H7 (cell line): ENCODE results near the gene HYAL3. TPM values are rescaled to one million over a fixed set of nuclear protein-coding genes. Genes with fewer than 3 reads are reported as not detected.

ENCODE experiments used
- DNase-seq: peaks from one replicate; pipeline ENCODE4 v3.0.0; 2012
- H3K27me3 ChIP-seq: 2 replicates; pipeline ENCODE4 v1.6.0; 2011; ENCODE audit warnings: mild to moderate bottlenecking, low read length; ENCODE audit not compliant: control insufficient read depth, insufficient read depth
- H3K36me3 ChIP-seq: replicated peaks from 2 replicates; pipeline ENCODE4 v1.5.1; 2011; ENCODE audit warnings: low read length; ENCODE audit not compliant: control insufficient read depth, insufficient read depth
- H3K4me3 ChIP-seq: 2 replicates; pipeline ENCODE4 v1.5.1; 2011; ENCODE audit warnings: low read depth, mild to moderate bottlenecking, control low read depth, low read length, moderate library complexity; ENCODE audit not compliant: insufficient read depth
- total RNA-seq: library from RNA; depleted of rRNA; stranded (reverse); fragments of >200 nt; shearing (Covaris generic); gene quantifications from 2 replicates; pipeline ENCODE4 v1.2.3, GENCODE V29; 2014

The HYAL3 gene
- total RNA-seq, 1 experiment from 2014 or later, result 5.7 TPM

DNA sequence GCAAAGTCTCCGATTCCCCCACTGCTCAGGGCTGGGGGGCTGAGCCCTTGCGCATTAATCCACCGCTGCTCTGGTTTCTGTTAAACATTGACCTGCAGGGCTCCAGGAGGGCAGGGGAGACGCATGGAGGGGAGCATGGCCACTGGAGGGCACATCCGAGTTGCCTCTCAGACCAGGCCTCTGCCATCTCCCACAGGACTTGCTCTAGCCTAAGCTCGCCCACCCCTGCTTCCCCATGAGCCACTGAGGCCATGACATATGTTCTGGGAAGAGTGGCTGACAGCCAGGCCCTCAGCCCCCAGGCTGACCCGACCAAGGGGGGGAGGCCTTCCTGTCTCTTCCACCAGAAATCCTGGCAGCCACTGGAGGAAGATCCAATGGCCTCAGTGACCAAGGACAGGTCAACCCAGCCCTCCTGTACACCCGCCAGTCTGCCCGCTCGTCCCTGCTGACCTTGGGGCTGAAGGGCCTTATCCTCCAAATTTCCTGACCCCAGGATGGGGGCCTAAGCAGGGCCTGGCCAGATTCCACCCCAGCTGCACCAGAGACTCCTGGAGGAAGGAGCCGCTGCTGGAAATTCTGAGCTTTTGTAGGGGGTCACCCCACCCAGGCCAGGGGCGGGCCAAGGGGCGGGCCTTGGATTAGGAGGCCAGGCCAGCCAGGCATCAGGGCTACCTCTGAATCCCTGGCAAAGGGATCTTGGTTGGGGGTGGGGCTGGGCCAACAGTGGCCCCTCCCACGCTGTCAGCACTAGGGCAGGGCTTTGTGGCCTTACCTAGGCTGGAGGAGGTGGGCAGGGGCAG is 4.0 kb upstream of the HYAL3 start, which contains the start of gene HYAL1:
TSS of gene HYAL1 (minus strand) at position 562 of the 803 bp plus-strand sequence. CDS start 618 bp downstream, outside the sequence.
- Histone ChIP-seq H3K4me3 (peak within 1 kb of the TSS; percentile 10; the same call in 1 of the 2 replicates), H3K36me3 (no peaks in the 10 kb centered on the region), H3K27me3 (no peaks in the 10 kb centered on the region)
- peak; percentile 98 for DNase-seq

DNA sequence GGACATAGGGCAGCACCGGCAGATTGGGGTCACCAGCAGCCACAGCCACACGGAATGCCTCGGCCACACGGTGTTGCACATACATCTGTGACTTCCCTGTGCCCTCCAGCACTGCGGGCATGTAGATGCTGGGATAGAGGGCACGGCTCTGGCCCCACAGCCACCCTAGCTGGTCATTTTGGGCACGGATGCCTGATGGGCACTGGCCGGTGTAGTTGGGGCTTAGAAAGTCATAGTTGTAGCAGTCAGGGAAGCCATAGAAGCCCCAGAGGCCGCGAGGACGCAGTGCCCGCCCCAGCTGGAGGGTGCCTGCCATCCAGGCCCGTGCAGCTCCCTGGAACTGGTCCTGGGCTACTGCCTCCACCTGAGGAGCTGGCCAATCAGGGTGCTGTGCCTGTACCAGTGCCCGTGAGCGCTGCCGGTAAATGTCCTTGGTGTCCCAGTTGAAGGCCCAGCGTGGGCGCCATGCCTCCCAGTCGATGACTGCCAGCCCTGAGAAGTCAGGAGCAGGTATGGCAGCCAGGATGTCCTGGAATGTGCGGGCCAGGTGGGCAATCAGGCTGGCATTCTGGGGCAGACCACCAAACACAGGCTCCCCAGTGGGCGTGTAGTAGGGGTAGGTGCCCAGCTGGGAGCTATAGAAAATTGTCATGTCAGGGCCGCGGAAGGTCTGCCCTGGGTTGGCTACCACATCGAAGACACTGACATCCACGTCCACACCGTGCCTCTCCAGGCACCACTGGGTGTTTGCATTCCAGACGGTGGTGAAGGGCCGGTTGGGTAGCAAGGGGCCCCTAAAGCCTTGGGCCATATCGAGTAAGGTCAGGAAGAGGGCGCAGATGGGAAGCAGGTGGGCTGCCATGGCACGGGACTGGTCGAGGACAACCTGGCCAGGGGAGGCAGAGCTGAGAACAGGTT is 3.1 kb upstream of the HYAL3 start:
- Histone ChIP-seq H3K4me3 (no peak overlapping the region), H3K36me3 (no peaks in the 10 kb centered on the region), H3K27me3 (no peaks in the 10 kb centered on the region)
- DNase-seq, result no peak

DNA sequence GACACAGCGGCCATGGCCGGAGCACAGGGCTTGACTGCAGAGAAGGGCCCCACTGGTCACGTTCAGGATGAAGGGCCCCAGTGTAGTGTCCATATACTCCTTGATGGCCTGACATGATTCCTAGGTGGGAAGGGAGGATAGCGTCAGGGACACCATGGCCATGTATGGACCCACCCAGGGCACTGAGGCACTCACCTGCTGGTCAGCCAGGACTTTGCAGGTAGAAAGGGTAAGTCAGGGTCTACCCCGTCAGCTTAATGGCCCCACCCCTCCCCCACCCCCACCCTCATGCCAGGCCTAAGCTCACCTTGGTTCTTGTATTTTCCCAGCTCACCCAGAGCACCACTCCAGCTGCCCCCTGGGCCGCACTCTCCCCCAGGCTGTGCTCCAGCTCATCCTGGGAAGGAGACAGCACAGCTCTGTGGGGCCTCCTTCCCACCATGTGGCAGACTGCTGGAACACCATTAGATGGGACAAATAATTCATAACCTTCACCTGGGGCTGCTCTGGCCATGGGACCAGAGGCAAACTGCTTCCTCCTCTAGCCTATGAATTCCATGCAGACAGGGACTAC is 1.6 kb upstream of the HYAL3 start:
- Histone ChIP-seq H3K27me3 (no peaks in the 10 kb centered on the region), H3K36me3 (no peaks in the 10 kb centered on the region), H3K4me3 (no peak overlapping the region)
- no peak for DNase-seq

DNA sequence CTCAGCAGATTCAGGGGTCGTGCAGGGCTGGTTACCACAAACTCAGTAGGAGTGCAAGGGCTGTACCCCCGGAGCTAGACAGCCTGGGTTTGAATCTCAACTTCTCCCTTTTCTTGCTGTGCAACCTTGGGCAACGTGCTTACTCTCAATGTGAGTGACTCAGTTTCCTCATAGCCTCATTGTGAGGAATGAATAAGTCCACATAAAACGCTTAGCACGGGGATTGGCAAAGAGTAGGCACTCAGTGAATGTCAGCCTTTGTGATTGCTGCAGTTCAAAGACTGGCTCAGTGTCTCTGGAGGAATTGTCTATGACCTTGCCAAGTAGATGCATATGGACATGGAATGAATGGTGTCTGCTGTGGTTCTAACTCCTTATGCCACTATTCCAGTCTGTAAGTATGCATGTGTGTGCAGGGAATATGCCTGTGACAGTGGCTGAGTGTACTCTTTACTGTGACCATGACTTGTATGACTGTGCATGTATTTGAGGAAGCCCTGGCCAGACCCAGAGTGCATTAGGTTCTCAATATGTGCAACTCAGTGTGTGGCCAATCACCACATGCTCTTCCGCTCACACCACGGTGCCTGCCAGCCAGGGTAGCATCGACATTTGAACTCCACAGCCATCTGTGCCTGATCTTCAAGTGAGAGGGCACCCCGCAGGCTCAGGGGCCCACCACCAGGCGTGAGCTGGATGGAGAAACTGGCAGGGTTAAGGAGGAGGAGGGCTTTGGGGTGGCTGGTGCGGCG is 900 bp upstream of the HYAL3 start:
- DNase-seq, result no peak

DNA sequence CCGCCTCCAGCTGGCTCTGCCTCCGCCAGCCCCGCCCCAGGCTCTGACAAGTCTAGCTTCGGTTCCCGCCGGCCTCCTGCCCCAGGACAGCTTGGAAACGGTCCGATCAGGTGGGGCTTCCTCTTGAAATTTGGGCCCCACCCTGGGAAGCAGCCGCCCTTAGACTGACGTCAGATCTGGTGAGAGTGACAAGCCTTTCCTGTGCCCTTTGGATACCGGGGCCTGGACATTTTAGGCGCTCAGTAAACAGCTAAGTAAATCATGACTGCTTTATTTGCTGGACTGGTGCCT is 378 bp upstream of the HYAL3 start:
- H3K36me3 ChIP-seq, result no peaks in the 10 kb centered on the region
- H3K27me3 ChIP-seq, result no peaks in the 10 kb centered on the region
- H3K4me3 ChIP-seq, result peak overlapping the region; percentile 14; the same call in 1 of the 2 replicates
- DNase-seq, result no peak

More for the DNA sequence above, 900 bp upstream of the HYAL3 start:
- Histone ChIP-seq H3K4me3 (peak overlapping the region; percentile 14; the same call in 1 of the 2 replicates), H3K27me3 (no peaks in the 10 kb centered on the region), H3K36me3 (no peaks in the 10 kb centered on the region)

DNA sequence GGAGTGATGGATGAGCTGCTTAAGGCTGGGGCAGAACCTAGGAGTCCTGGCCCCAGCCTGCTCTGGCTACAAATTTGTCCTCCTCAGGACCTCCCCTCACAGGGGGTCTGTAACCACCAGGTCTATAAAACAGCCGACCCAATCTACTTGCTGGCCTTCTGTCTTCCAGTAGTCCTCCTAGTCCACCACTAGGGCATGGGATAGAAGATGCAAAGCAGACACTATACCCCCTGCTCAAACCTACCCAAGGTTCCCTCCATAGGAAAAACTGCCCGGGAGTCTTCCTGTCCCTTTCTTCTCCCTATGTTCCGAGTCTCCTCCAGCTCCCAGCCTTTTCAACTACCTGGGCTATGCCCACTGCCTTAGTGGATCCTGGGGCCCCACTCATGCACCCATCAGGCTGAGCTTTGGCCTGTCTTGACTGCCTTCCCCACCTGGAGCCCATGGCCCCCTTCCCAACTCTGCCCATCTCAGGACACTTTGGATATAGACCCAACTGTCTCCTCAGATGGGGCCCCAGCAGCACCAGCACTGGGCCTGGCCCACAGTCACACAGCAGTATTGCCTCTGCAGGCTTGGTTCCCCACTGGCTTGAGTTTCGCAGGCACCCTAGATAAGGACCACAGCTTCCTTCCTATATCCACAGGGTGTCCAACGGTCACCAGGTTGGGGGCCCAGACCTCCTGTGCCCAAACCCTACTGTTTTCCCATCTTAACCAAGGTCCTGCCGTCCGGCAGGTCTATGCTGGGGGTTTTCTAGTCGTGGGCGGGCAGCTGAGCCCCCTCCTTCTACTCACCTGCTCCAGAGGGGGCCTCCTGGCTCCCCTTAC is 1.1 kb downstream of the HYAL3 start:
- Histone ChIP-seq H3K27me3 (no peaks in the 10 kb centered on the region), H3K36me3 (no peaks in the 10 kb centered on the region), H3K4me3 (peak overlapping the region; percentile 98)
- peak; percentile 71 for DNase-seq

DNA sequence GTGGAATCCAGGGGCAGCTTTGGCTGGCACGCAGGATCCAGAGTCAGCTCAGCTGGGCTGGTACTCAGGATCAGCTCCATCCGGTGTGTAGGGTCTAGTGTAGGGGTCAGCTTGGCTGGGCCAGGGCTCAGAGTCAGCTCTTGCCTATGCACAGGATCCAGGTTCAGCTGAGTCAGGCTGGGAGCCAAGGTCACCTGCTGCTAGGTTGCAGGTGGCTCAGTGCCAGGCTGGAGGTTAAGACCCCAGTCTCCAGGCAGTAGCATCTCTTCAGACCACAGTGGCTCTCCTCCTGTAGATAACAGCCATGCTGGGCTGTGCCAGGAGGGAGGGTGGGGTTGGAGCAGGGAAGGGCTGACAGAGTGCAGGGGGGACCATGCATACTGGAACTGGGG is 1.8 kb downstream of the HYAL3 start:
- DNase-seq, result no peak
- H3K4me3 ChIP-seq, result no peak overlapping the region
- no peaks in the 10 kb centered on the region for H3K36me3 ChIP-seq
- no peaks in the 10 kb centered on the region for H3K27me3 ChIP-seq

DNA sequence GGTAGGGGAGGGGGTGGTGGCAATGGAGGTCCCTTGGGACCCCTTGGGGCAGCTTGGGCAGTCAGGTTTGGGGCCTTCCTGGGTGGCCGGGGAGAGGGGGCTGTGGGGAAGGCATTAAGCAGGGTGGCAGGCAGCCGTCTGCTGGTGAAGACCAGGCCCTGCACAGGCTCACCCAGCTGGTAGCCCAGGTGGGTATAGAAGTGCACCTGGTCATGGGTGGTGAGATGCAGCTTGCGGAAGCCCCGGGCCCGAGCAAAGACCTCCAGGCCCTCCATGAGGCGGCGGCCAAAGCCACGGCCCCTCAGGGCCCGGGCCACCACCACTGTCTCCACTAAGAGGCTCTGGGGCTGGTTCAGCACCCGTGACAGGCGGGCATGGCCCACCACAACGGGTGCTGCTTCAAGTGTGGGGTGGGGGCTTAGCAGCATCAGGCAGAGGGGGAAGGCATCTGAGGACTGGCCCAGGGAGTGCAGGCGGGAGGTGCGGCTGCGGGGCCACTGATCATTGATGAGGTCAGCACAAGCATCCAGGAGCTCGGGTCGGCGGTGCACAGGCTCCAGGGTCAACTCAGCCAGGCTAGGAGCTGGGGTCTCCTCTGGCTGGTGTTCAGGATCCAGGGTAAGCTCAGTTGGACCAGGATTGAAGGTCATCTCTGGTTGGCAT is 2.4 kb downstream of the HYAL3 start:
- H3K36me3 ChIP-seq, result no peaks in the 10 kb centered on the region
- no peak overlapping the region for H3K4me3 ChIP-seq
- no peak for DNase-seq
- no peaks in the 10 kb centered on the region for H3K27me3 ChIP-seq

DNA sequence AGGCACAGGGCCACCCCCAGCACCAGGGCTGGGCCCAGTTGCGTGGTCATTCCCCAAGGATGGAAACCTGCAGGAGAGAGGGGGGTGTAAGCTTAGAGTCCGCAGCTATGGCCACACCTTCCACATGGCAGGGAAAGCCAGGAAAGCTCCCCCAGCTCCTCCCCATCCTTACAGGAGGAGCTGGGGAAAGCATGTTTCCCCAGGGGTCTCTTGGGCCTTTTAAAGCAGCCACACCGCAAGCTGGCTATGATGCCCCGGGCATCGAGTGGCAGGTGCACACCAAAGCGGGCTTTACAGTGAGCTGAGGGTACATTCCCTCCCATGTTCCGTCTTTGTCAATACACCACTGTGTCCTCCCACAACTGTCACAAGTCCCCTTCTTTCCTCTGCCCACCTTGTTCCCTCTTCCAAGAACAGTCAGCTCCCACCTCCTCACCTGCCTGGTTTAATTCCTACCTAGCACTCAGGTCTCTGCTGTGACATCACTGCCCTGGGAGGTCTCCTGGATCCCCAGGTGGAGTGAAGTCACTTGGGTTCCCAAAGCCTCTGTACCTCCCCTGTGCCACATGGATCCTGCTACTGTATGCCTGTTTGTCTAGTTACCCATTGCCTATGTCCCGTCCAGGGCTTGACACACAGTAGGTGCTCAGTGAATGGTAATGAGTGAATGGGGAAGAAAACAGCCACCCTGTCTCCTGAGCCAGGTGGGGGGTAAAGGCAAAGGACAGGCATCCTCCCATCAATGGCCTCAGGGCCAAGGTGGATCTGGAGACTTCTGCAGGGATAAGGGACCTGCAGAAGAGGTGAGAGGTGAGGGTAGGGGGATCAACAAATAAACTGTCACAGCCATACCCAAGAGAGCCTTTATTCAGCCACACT is 3.4 kb downstream of the HYAL3 start:
- Histone ChIP-seq H3K36me3 (no peaks in the 10 kb centered on the region), H3K27me3 (no peaks in the 10 kb centered on the region), H3K4me3 (no peak overlapping the region)
- DNase-seq, result no peak

DNA sequence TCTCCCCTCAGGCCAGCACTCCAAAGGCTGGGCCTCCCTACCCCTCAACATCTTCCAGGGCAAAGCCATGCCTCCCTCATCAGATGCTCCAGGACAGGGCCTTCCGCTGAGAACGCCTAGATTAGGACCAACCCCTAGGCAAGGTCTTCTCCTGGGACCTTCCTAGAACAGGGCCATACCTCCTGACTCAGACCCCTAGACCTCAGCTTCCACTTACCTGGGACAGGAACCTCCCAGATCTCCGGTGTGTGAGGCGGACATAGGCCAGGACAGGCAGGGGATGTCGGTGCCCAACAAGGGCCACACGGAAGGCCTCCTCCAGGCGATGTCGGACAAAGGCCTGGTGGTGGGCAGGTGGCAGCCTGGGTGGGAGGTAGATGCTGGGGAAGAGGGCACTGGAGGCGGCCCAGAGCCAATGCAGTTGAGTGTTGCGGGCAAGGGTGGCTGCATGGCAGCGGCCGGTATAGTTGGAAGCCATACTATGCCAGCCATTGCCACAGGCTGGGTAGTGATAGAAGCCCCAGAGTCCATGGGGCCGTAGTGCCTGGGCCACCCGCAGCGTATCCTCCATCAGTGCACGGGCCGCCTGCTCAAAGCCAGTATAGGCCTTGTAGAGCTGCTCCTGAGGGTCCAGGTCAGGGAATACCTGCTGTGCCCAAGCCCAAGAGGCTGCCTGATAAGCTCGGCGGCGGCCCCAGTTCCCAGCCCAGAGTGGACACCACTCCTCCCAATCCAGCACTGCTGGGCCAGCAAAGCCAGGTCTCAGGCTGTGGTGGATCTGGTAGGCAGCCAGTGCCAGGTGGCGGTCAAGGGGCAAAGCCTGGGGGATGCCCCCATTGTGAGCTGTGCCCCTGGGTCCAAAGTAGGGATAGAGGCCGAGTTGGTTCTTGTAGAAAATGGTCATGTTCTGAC is 4.5 kb downstream of the HYAL3 start:
- no peak for DNase-seq

DNA sequence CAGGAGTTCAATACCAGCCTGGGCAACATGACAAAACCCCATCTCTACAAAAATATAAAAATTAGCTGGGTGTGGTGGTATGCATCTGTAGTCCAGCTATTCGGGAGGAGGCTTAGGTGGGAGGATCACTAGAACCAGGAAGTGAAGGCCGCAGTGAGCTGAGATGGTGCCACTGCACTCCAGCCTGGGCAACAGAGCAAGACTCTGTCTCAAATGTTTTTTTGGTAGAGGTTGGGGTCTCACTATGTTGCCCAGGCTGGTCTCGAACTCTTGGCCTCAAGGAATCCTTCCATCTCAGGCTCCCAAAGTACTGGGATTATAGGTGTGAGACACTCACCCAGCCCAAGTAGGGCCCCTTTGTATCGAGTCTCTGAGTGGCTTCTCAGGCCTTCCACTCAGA is 5.1 kb downstream of the HYAL3 start:
- Histone ChIP-seq H3K36me3 (peaks cover 12% of the 10 kb centered on the region), H3K4me3 (no peak overlapping the region), H3K27me3 (no peaks in the 10 kb centered on the region)
- no peak for DNase-seq

More for the DNA sequence above, 4.5 kb downstream of the HYAL3 start:
- Histone ChIP-seq H3K4me3 (no peak overlapping the region), H3K27me3 (no peaks in the 10 kb centered on the region), H3K36me3 (peaks cover 7% of the 10 kb centered on the region)
